GM23248 (cell line): Measurements from ENCODE around the gene KDM5C. TPM values are rescaled to one million over a fixed set of nuclear protein-coding genes. Genes with fewer than 3 reads are reported as not detected.

Experiments used
- DNase-seq: peaks from one replicate; pipeline ENCODE4 v3.0.0-alpha.2; 2015
- H2AFZ ChIP-seq: fragments of 200-600 bp; sonication (generic); 2 replicates; pipeline ENCODE4 v1.6.1; 2016; ENCODE audit warnings: antibody characterized with exemption
- H3F3A ChIP-seq: fragments of 200-600 bp; sonication (generic); 2 replicates; pipeline ENCODE4 v1.6.1; 2016; ENCODE audit warnings: mild to moderate bottlenecking, antibody characterized with exemption, mixed run types; ENCODE audit not compliant: insufficient read depth
- H3K27ac ChIP-seq: fragments of 200-600 bp; sonication (generic); 2 replicates; pipeline ENCODE4 v1.5.1; 2016; ENCODE audit warnings: mild to moderate bottlenecking
- H3K27me3 ChIP-seq: fragments of 200-600 bp; sonication (generic); replicated peaks from 2 replicates; pipeline ENCODE4 v1.6.1; 2016; ENCODE audit warnings: mild to moderate bottlenecking; ENCODE audit not compliant: insufficient read depth
- H3K36me3 ChIP-seq: fragments of 200-600 bp; sonication (generic); 2 replicates; pipeline ENCODE4 v1.6.1; 2016; ENCODE audit warnings: low read depth, mild to moderate bottlenecking
- H3K4me1 ChIP-seq: fragments of 200-600 bp; sonication (generic); 2 replicates; pipeline ENCODE4 v1.6.1; 2016; ENCODE audit warnings: mild to moderate bottlenecking; ENCODE audit not compliant: insufficient read depth
- H3K4me2 ChIP-seq: fragments of 200-600 bp; sonication (generic); one replicate; pipeline ENCODE4 v1.6.1; 2016; ENCODE audit warnings: mild to moderate bottlenecking; ENCODE audit not compliant: unreplicated experiment
- H3K4me3 ChIP-seq: fragments of 200-600 bp; sonication (generic); 2 replicates; pipeline ENCODE4 v1.5.1; 2016; ENCODE audit warnings: mild to moderate bottlenecking
- H3K79me2 ChIP-seq: fragments of 200-600 bp; sonication (generic); 2 replicates; pipeline ENCODE4 v1.6.1; 2016; ENCODE audit warnings: mild to moderate bottlenecking; ENCODE audit not compliant: insufficient read depth
- H3K9ac ChIP-seq: fragments of 200-600 bp; sonication (generic); 2 replicates; pipeline ENCODE4 v1.6.1; 2016; ENCODE audit warnings: mild to moderate bottlenecking
- H3K9me2 ChIP-seq: fragments of 200-600 bp; sonication (generic); 2 replicates; pipeline ENCODE4 v1.6.1; 2016; ENCODE audit warnings: mixed run types, mild to moderate bottlenecking, moderate library complexity; ENCODE audit not compliant: insufficient read depth
- H3K9me3 ChIP-seq: fragments of 200-600 bp; sonication (generic); one replicate; pipeline ENCODE4 v1.6.1; 2017; ENCODE audit warnings: low read depth
- H4K20me1 ChIP-seq: fragments of 200-600 bp; sonication (generic); 2 replicates; pipeline ENCODE4 v1.6.0; 2016; ENCODE audit not compliant: insufficient read depth
- EZH2 ChIP-seq: fragments of 200-600 bp; sonication (generic); IDR thresholded peaks from 2 replicates; pipeline ENCODE4 v1.6.1; 2018; ENCODE audit warnings: antibody characterized with exemption, mild to moderate bottlenecking; ENCODE audit not compliant: insufficient read depth, poor library complexity, severe bottlenecking
- EZH2phosphoT487 ChIP-seq: fragments of 200-600 bp; sonication (generic); IDR thresholded peaks from 2 replicates; pipeline ENCODE4 v1.6.1; 2018; ENCODE audit warnings: antibody characterized with exemption, moderate library complexity, mild to moderate bottlenecking, low read depth; ENCODE audit not compliant: insufficient read depth
- WGBS, 2 experiments: methylation state at CpG; one replicate each; pipeline ENCODE4 v1.1.6; 2015 to 2017; ENCODE audit warnings: low lambda C conversion rate in 2 of 2, low coverage in 1 of 2; ENCODE audit errors: missing lambda C conversion rate in 2 of 2; 5-methylcytosine and 5-hydroxymethylcytosine counted together
- in situ Hi-C: fragments of 300-500 bp; cut with MboI; formaldehyde crosslinking; loops from 2 replicates; pipeline ENCODE4 v1.15.0; 2020
- polyA plus RNA-seq: library from polyadenylated mRNA; unstranded; fragments of >200 nt; fragmentation: Nextera tagmentation; extraction: Ambion mirVana; gene quantifications from 2 replicates; pipeline ENCODE4 v1.2.1, GENCODE V29; 2016
- total RNA-seq: library from RNA; depleted of rRNA; stranded (reverse); fragments of >200 nt; shearing (Covaris generic); gene quantifications from 2 replicates; pipeline ENCODE4 v1.2.3, GENCODE V29; 2014

Gene KDM5C
- total and polyA plus RNA-seq, 2 experiments from 2014 or later, result 27.1 to 66.9 TPM

- H3K27ac ChIP-seq, result no peak overlapping the region
- H3K4me3 ChIP-seq, result no peak overlapping the region
- no peak overlapping the region for H3K9ac ChIP-seq
- in situ Hi-C loops, result no loop called here
- H3K9me3 ChIP-seq, result no peaks in the 10 kb centered on the region
- H3K9me2 ChIP-seq, result no peaks in the 10 kb centered on the region
- H3K4me2 ChIP-seq, result no peak overlapping the region
- H3F3A ChIP-seq, result no peaks in the 10 kb centered on the region
- no peaks in the 10 kb centered on the region for H4K20me1 ChIP-seq
- DNase-seq, result no peak
- H2AFZ ChIP-seq, result no peak overlapping the region
- H3K79me2 ChIP-seq, result no peaks in the 10 kb centered on the region
- H3K27me3 ChIP-seq, result no peaks in the 10 kb centered on the region
- H3K4me1 ChIP-seq, result no peaks in the 10 kb centered on the region
- 87% methylated on average over 6 of the region's 13 CpGs; no CpG with 5 or more reads in 1 of the 2 experiments for WGBS, 2 experiments
- TF ChIP-seq EZH2 (no peak), EZH2phosphoT487 (no peak)
- H3K36me3 ChIP-seq, result no peaks in the 10 kb centered on the region
Measured at GRCh38 chrX:53257166-53257565, 32.2 kb upstream of the KDM5C start.

- Histone ChIP-seq H3K4me2 (no peak overlapping the region), H3K36me3 (no peaks in the 10 kb centered on the region), H4K20me1 (no peaks in the 10 kb centered on the region), H3K79me2 (no peaks in the 10 kb centered on the region), H2AFZ (no peak overlapping the region), H3K4me3 (no peak overlapping the region), H3K27ac (no peak overlapping the region), H3K4me1 (no peaks in the 10 kb centered on the region), H3K9ac (no peak overlapping the region), H3F3A (no peaks in the 10 kb centered on the region), H3K9me2 (no peaks in the 10 kb centered on the region), H3K9me3 (no peaks in the 10 kb centered on the region), H3K27me3 (no peaks in the 10 kb centered on the region)
- WGBS, 2 experiments, result 72 to 75% methylated on average over 9 to 13 of the region's 17 CpGs
- in situ Hi-C loops, result no loop called here
- no peak for DNase-seq
- TF ChIP-seq EZH2, result no peak
- no peak for TF ChIP-seq EZH2phosphoT487
Measured at GRCh38 chrX:53256446-53257041, 31.5 kb upstream of the KDM5C start.

- 91% methylated on average over 7 of the region's 9 CpGs; no CpG with 5 or more reads in 1 of the 2 experiments for WGBS, 2 experiments
- Histone ChIP-seq H4K20me1 (no peaks in the 10 kb centered on the region), H3K79me2 (no peaks in the 10 kb centered on the region), H3K9me3 (no peaks in the 10 kb centered on the region), H3F3A (no peaks in the 10 kb centered on the region), H3K4me3 (no peak overlapping the region), H3K9ac (no peak overlapping the region), H3K27me3 (no peaks in the 10 kb centered on the region), H3K36me3 (no peaks in the 10 kb centered on the region), H3K4me1 (no peaks in the 10 kb centered on the region), H3K27ac (no peak overlapping the region), H2AFZ (no peak overlapping the region), H3K9me2 (no peaks in the 10 kb centered on the region), H3K4me2 (no peak overlapping the region)
- in situ Hi-C loops, result no loop called here
- no peak for DNase-seq
- TF ChIP-seq EZH2phosphoT487, result no peak
- no peak for TF ChIP-seq EZH2
Measured at GRCh38 chrX:53255738-53256191, 30.8 kb upstream of the KDM5C start.

DNA sequence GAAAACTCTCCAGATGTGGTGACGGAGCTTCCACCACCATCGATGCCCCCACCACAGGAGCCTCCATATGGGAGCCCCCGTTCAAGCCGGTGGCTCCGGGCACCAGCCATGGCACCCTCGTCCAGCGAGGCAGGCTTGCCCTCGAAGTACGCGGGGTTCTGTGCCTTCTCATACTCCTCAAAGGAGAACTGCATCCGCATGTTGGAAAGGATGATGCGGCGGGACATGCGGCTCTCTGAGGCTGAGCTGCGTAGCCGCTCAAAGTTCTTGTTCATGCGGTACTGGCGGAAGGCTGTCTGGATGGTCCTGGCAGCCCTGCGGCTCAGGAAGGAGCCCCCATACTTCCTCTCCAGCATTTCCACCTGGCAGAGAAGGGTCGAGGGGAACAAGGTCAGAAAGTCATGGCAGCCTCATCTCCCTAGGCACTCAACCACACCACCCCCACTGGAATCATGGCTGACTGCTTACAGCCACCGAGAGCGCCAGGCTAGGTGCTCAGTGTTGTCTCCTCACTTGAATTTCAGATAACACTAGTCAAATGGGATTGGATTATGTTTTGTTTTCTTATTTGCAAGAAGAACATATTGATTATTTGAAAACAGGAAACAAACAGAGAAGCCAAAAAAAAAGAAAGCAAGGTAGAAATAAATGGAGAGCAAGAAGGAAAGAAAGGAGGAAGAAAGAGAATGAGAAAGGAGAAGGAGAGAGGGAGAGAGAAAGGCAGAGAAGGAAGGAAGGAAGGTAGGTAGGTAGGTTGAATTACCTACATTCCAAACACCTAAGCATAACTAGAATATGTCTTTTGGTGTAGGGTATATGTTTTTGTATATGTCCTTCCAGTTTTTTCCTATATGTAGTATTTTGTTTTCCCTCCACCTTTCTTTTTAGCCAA lies 29.8 kb upstream of the KDM5C start:
- Histone ChIP-seq H3K36me3 (no peaks in the 10 kb centered on the region), H3K27me3 (no peaks in the 10 kb centered on the region), H3F3A (no peaks in the 10 kb centered on the region), H3K4me1 (no peaks in the 10 kb centered on the region), H4K20me1 (no peaks in the 10 kb centered on the region), H2AFZ (no peak overlapping the region), H3K27ac (no peak overlapping the region), H3K9me3 (no peaks in the 10 kb centered on the region), H3K4me3 (no peak overlapping the region), H3K9me2 (no peaks in the 10 kb centered on the region), H3K79me2 (no peaks in the 10 kb centered on the region), H3K9ac (no peak overlapping the region), H3K4me2 (no peak overlapping the region)
- WGBS, 2 experiments, result 92 to 97% methylated on average over 12 to 21 of the region's 22 CpGs
- no peak for TF ChIP-seq EZH2phosphoT487
- no peak for TF ChIP-seq EZH2
- DNase-seq, result no peak
- in situ Hi-C loops, result no loop called here
